Kasumi-1 (cell line): ENCODE data around the gene SLC1A5.
"Not testable (repeated sequence)": the region's sequence is repeated elsewhere in the genome, so short reads cannot be mapped to it uniquely, and the experiment has no call there.

Experiments used
- DNase-seq, 2 experiments: peaks; one replicate each; lab custom pipeline; 2025; lab: John Stamatoyannopoulos, UW

Gene SLC1A5

DNA sequence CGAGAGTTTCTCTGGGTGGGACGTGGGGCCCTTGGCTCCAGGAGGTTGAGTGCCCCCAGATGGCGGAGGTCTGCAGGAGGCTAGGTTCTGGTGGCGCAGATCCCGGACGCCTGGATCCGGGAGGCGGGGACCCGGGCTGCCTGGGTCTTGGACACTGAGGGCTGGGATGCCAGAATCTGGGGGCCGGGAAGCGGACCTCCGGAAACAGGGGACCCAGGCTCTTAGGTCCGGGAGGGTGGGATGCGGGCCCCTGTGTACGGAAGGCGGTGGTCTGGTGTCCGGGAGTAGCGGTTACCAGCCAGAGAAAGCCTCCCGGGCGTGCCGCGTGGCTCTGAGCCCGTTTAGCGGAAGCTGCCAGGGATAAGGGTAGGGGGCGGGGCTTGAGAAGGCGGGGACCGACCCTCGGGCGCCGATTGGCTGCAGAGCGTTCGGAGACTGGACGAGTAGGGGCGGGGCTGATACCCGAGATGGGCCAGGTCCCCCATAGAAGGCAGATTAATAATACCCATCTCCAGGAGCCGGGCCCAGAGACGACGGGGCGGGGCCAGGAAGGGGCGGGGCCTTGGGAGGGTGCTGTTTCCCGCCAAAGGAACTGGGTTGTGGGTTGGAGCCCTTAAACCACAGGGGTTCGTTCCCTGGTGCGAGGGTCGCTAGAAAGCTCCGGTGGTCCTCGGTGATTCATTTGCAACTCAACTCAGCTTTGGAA lies at the start of gene SLC1A5:
Gene SLC1A5 (minus strand): TSS at position 333 of the 706 bp plus-strand sequence. CDS start 629 bp downstream, outside the sequence.
- DNase-seq: peak; percentile 97 to 98

GRCh38 chr19:46838160-46838559 lies 49.8 kb upstream of the SLC1A5 start:
- no peak for DNase-seq

DNA sequence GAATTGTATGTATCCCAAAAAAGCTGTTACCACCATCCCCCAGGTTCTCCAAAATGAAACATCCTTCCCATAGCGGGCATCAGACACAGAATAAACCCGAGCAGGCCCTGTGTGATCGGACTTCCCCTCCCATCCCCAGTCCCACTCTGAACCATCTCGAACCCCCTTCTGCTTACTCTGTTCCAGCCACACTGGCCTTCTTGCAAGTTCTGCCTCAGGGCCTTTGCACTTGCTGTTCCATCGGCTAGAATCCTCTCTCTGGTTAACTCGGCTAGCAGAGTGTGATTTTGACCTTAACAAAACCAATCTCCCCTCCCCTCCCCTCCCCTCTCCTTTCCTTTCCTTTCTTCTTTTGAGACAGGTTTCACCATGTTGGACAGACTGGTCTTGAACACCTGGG lies 46.6 kb upstream of the SLC1A5 start:
- DNase-seq: no peak

DNA sequence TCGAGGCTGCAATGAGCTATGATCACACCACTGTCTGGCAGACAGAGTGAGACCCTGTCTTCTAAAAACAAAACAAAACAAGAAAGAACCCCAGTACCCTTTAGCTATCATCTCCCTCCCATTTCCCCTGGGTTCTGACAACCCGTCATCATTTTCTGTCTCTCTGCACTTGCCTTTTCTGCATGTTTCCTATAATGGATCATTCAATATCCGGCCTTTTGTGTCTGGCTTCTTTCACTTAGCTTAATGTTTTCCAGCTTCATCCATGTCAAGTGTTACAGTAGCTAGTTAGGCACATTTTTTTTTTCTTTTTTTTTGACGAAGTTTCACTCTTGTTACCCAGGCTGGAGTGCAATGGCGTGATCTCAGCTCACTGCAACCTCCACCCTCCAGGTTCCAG lies 45.7 kb upstream of the SLC1A5 start:
- no peak for DNase-seq

DNA sequence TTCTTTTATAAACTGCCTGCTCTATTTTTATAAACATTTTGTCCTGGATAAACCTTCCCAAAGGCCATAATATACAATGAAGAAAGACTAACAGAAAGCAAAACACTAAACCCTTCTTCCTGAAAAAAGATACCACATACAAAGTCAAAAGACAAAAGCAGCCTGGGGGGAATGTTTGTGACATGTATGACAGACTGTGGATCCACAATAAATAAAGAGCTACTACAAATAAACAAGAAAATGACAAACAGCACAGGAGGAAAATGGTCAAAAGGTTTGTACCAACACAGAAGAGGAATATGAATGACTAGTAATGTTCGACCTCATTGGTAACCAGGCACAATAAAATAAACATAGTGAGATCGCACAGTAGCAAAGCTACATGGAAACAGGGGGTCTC lies 42.5 kb upstream of the SLC1A5 start:
- DNase-seq: no peak

DNA sequence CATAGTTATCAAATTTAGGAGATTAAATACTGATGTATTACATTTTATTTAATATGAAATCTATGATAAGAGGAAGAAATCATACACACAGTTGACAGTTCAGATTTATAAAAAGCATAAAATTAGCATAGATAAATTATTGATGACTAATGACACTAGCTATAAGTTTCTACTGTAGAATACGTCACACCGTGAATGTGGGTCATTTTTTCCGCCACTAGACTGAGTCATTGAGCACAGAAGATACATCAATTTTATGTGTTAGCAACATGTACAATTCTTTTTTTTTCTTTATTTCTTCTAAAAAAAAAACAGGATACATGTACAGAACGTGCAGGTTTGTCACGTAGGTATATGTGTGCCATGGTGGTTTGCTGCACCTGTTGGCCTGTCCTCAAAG lies 40.1 kb upstream of the SLC1A5 start:
- DNase-seq: no peak

- no peak for DNase-seq
Observed at GRCh38 chr19:46825731-46826055, 37.3 kb upstream of the SLC1A5 start.

DNA sequence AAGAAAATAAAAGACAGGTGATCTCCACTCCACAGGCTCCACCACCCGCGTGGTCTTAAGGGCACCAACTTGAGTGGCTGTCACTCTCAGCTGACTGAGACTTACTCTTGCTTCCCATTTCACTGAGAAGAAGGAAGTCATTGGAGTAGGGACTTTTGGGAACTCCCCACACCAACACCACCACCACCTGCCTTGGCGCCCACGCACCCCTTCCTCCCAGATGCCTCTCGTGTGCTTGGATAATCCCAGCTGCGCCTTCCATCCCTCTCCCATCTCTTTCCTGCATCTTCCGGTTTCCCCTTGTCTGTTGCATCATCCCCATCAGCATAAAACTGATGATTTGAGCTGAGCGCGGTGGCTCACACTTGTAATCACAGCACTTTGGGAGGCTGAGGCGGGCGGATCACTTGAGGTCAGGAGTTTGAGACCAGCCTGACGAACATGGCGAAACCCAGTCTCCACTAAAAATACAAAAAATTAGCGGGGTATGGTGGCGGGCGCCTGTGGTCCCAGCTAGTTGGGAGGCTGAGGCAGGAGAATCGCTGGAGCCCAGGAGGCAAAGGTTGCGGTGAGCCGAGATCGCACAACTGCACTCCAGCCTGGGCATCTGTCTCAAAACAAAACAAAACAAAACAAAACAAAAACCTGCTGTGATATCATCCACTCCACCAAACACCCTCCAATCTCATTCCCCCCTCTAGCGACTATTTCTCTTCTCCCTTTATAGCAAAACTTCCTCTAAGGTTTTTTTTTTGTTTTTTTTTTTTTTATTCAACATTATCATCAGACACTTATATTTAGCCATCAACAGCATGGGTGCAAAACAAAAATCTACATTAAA lies 36.7 kb upstream of the SLC1A5 start:
- peak; percentile 53 to 54 for DNase-seq

GRCh38 chr19:46823049-46823448 lies 34.7 kb upstream of the SLC1A5 start:
- DNase-seq: no peak

GRCh38 chr19:46822410-46822787 lies 34.0 kb upstream of the SLC1A5 start:
- not testable (repeated sequence) for DNase-seq

DNA sequence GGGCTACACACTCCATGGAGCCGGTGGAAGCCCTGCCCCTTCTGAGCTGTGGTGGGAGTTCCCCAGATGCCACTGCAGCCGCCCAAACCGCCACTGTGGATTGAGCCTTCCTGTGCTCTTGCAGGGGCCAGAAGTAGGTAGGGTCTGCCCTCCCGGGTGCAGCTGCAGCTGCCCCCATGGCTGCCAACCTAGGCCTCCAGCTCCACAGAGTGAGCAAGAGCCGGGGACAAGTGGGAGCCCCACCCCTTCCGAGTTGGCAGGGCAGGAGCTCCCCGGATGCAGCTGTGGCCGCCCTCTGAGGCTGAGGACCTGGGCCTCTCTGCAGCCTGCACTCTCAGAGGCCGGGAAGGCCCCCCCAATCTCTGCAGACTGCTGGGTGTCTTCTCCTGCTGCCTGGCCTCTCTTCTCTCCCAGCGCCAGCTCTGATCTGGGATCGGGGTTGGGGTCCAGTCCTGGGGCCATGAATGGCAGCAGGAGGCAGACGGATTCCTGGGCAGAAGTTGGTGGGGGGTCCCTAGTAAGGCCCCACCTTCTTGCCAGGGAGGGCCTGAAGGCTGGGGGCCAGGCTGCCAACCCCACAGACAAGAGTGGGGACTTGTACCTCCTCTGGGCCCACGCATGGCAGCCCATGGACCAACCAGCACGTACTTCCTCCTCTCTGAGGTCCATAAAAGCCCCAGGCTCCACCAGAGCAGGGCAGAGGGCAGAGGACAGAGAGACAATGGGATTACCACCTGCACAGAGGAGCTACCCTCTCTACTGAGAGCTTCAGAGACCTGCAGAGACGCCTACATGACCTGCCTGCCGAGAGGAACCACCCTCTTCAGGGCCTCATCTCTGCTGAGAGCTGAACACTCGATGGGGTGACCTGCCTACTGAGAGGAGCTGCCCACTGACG lies 33.4 kb upstream of the SLC1A5 start:
- DNase-seq: peak; percentile 94 to 96

DNA sequence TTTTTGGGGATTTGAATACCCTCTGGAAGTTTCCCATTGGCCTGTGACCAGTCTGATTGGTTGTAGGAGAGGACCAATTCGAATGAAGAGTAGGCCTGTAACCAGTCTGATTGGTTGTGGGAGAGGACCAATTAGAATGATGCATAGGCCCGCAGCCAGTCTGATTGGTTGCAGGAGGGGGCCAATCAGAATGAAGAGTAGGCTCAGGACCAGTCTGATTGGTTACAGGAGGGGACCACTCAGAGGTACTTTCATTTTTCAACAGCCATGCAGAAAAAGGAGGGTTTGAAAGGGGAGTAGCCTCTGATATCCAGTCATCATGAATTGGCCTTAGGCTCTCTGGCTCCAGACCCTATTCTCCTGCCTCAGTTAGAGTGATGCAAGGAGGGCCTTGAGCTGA lies 30.4 kb upstream of the SLC1A5 start:
- DNase-seq: no peak

GRCh38 chr19:46815833-46816627 lies 27.6 kb upstream of the SLC1A5 start:
- no peak for DNase-seq

GRCh38 chr19:46813839-46814358 lies 25.5 kb upstream of the SLC1A5 start:
- no peak for DNase-seq

- DNase-seq: no peak
Observed at GRCh38 chr19:46812977-46813838, 24.8 kb upstream of the SLC1A5 start.

- no peak for DNase-seq
Observed at GRCh38 chr19:46809534-46810272, 21.3 kb upstream of the SLC1A5 start.

- DNase-seq: no peak
Observed at GRCh38 chr19:46806656-46807055, 18.3 kb upstream of the SLC1A5 start.

- DNase-seq: not testable (repeated sequence)
Observed at GRCh38 chr19:46804432-46804831, 16.0 kb upstream of the SLC1A5 start.

DNA sequence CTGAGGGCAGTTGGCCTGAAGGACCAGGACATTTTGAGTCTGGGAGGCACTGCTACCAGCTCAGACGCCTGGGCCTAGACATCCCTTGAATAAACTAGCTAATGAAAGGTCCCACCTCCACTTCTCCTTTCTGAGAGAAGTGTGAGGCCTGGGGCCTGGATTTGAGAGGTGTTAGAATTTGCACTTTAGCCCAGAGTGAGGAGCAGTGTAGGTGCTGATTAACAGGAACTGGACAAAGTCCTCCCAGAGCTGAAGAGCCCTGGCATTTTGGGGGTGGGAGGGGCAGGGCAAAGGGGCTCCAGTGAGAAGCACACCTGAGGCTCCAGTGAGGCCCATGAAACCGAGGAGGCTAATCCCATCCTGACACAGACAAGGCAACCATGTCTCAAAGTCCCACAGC lies 15.2 kb upstream of the SLC1A5 start:
- no peak for DNase-seq

DNA sequence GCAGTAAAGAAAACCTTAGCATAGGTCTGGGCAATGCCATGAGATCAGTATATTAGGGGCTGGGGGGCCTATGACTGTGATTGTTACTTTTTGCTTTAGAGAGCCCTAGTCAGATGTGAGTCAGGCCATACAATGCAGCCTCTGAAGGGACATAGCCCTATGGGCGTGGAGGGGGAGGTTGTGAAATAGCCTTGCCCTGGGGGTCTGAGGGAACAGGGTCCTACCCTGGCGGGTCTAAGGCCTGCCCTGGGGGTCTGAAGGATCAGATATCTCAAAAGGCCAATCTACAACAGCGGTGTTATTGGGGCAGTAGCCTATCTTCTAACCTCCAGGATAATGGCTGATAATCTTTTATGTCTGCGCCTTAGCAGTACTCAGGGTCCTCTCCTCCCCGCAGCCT lies 13.8 kb upstream of the SLC1A5 start:
- no peak for DNase-seq
